Islet precursor cell (in vitro differentiated cells): ENCODE data around the gene MCTP1.
A peak's percentile ranks its signal among the peaks of the same experiment; 100 is the strongest.
"Not testable (repeated sequence)": the region's sequence is repeated elsewhere in the genome, so short reads cannot be mapped to it uniquely, and the experiment has no call there.

Source experiments
- DNase-seq: peaks from one replicate; pipeline ENCODE4 v3.0.0-alpha.2; 2018

MCTP1 gene

DNA sequence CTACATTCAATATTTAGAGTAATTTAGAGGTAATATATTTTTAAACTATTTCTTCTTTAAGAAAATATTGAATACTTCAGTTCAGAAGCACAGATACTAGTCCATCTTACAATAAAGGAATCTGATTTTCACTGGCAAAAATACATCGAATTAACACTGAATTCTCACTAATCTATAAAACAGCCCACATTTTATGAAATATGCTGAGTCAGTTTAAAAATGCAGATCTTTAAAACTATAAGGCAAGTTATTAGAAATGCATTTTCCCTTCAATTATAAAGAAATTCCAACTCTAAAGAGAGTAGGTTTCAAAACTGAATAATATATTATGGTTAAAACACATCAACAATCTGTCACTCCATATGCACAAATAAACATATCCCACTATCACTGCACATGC is 433.9 kb downstream of the MCTP1 start:
- DNase-seq = no peak

DNA sequence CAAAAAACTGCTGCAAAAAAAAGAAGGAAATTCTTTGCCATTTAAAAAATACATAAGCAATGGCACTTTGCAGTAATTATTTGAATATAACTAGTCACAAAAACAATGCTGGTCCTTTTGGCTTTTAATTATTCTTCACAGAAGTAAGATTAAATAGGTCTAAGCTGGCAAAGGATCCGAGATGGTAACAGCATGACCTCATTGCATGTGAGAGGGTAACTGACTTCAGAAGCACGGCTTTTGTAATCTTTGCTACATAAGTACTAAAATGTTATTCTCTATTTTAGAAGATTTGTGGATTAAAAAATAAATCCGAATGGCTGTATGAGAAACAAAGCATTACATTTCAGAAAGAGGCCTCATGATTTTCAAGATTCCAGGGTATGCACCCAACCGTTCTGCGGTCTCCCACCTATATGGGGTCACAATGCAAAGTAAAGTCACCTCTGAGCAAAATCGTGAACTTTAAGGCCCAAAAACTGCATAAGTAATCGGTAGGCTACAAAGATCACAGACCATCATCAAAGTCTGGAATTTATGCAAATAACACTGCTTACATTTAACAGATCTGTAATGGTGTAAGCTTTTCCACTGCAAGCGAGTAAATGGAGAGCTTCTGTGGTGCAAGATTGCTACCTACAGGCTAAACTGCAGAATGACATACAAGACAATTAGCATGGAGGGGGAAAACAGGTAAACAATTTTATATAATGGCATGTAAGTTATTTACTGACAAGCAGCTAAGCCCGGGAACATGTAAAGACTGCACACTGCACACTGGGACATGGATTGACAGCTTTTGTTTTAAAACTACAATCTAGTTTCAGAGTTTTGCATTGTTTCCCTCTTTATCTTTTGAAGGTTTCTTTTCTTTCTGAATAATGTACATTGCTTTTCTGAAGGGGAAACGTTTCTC is 434.8 kb downstream of the MCTP1 start:
- DNase-seq = peak; percentile 57

DNA sequence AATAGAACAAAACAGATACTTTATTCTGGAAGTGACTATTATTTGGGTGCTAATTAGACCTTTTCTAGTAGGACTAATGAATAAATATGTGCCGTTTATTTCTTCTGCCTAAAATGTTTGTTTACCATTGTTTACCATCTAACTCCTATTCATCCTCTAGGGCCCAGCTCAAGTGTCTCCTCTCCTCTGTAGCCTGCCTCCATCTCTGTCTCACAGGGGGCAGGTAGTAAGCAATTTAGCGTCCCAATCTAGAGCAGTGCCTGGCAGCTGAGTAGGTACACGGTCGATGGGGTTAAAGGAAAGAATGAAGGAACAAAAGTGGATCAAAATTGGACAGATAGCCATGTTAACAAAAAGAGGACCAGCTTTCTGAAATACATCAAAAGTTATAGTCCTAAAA is 435.6 kb downstream of the MCTP1 start:
- DNase-seq = no peak

DNA sequence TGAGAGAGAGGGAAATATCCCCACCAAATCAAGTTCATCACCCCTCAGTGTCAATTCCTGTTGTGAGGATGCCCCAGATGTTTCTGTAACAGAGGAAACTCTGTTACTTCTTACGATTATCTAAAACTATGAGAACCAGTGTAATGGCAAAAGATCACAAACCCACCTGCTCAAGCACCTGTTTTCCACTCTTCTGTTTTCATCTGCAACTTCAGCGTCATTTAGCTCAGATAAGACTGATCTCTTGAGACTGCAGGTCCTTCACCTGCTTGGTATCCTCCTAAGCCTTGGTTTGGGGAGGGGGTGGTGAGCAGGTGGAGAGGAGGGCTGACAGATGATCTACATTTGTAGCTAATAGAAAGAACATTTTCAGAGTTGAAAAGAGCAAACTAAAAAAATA is 437.2 kb downstream of the MCTP1 start:
- DNase-seq = no peak

DNA sequence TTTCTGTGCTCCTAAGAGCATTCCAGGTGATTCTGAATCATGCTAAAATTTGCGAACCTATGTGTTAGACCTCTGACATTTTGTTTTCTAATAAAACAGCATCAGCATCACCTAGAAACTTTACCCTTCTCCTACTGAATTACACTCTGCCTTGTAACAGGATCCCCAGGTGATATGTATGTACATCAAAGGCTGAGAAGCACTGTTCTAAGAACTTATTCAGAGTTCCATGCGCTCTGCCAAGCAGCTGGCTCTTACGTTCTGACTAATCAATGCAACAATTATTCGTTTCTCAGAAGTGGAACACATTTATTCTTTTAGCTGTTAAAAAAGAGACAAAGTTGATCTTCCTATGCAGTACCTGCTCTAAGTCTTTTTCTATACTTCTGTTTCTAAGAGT is 437.9 kb downstream of the MCTP1 start:
- DNase-seq = no peak

DNA sequence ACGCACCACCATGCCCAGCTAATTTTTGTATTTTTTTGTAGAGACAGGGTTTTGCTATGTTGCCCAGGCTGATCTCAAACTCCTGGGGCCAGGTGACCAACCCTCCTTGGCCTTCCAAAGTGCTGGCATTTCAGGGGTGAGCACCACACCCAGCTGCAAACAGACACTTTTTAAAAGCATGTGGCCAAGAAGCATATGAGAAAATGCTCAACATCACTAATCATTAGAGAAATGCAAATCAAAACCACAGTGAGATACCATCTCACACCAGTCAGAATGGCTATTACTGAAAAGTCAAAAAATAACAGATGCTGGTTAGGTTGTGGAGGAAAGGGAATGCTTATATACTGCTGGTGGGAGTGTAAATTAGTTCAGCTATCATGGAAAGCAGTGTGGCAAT is 439.2 kb downstream of the MCTP1 start:
- DNase-seq = not testable (repeated sequence)

DNA sequence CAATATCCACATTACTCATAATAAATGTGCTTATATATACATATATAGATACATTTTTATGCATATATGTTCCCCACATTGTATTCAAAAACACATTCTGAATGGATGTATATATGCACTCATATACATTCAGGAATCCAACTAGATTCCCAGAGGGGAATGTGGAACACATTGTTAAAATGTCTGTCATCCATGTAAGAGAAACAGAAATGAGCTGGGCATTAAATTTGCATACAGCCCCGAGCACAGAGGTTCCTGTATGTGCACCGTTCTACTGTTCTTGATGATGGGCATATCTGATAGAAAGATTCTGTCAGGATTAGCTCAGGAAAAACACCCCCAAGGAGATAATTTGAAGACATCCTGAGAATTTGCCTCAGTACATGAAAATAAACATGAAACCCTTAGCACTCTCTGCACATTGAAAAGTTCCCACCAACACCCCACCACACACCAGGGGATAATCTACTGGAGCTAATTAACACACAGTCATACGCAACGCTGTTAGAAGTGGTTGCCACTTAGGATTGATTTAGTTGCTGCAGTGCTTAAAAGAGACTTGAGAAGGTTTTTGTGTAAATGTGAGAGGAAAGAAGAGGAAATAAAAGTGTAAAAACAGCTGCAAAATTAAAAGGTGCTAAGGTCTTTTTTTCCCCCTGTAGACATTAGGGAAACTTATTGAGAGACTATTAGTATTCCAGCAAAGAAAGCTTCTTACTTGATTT is 443.1 kb downstream of the MCTP1 start:
- DNase-seq = no peak

DNA sequence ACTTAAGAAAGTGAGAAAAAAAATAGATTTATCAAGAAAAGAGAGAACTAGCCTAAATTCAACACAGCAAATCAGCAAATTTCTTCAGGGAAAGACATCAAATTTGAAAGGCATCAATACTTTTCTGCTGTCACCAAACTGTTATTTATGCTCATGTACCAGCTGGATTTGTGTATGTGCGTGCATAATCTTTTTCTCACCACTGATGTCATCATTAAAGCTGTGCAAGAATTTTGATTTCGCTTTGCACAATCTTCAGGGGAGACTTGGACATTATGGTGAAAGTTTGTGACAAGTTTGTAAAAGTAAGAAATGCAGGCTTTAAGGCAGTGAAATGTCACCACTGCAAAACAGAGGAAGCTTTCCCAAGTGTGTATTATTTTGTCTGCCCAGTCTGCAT is 451.0 kb downstream of the MCTP1 start:
- no peak for DNase-seq

DNA sequence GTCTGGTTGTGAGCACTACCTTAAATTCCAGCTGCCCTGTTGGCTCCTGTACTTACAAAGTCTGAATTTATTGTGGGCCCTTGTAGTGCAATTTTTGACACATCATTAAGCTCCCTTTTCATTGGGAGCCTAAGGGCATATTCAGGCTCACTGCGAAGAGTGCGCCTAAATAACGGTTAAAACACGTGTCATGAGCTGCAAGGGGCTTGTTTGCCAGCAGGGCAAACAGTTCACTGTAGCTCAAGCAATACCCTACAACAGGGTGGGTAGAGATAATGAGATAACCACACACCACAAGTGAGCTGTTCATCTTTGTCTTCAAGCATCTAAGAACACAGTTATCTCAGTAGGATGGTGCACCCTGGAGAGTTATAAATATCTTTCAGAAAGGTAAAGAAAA is 452.2 kb downstream of the MCTP1 start:
- DNase-seq = no peak

DNA sequence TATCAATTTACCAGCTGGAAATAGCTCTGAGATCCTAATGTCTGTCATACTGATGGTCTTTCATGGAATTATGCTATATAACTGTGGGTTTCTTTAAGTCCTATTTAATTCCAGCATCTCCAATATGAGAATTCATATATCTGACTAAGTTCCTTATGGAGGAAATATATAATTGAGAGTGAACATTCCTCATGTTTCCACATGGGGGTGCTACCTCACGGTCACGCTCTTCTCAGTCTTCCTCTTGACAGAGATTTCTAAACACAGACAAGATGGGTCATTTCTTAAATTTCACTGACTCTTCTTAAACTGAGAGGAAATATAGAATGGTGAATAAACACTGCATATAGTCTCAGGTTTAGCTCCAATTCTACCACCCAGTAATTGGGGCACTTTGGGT is 454.4 kb downstream of the MCTP1 start:
- DNase-seq = no peak

DNA sequence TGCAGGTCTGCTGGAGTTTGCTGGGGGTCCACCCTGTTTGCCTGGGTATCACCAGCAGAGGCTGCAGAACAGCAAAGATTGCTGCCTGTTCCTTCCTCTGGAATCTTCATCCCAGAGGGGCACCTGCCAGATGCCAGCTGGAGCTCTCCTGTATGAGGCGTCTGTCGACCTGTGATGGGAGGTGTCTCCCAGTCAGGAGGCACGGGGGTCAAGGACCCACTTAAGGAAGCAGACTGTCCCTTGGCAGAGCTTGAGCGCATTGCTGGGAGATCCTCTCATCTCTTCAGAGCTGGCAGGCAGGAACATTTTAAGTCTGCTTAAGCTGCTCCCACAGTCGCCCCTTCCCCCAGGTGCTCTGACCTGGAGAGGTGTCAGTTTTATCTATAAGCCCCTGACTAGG is 456.7 kb downstream of the MCTP1 start:
- not testable (repeated sequence) for DNase-seq

DNA sequence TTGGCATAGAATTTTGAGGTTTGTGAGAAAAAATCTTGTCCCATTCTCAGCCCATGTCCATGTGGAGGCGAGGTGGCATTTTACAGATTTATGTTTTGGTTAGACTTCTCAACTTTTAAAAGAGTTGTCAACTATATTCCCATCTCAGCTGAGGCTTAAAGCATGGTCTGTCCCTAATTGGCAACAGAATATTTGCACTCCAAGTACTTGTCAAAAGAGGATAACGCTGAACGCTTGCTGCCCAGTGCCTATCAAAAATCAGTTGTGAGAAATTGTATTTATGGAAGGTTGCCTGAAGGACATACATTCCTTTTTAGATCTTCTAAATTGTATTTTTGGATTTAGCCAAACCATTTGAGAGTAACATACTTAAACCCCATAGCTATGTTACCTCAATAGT is 464.4 kb downstream of the MCTP1 start:
- no peak for DNase-seq

DNA sequence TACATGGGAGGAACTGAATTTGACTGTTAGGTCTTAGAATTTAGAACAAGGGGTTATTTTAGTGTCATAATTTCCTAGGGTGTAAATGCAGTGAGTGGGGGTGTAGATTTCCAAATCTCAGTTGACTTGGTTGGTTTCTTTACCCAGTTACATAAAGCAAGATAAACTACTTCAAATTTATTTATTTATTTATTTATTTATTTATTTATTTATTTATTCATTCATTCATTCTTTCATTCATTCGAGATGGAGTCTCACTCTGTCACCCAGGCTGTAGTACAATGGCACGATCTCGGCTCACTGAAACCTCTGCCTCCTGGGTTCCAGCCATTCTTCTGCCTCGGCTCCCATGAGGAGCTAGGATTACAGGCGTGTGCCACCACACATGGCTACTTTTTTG is 466.0 kb downstream of the MCTP1 start:
- DNase-seq = no peak

DNA sequence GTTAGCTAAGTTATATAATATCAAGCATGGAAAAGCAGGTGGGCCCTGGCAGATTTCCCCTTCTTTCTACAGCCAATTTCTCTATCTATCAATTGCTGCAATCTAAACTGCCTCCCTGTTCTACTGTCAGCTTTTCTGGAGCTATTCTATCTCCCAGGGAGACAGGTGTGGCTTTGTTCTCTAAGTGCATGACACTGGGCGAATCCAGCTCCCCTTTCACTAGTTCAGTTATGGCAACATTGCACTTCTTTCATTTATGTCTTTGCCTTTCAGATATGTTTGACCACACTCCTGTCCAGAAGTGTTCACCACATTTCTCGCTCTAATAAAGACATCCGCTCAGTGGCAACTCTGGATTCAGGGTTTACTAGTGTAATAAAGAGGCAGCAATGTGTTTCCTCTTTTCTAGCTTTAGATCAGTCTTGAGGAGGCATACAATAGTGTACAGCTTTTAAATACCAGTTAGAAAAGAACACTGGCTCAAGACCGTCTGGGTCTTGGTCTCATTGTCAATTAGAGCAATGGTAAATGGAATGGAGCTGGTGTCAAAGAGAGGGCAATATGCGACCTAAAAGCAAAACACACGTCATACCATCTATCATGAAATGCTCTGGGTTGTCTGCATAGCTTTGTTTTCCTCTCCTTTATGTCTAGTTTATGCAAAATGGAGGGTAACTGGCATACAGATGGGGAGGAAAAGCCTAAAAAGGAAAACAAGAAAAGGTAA is 469.4 kb downstream of the MCTP1 start:
- no peak for DNase-seq

DNA sequence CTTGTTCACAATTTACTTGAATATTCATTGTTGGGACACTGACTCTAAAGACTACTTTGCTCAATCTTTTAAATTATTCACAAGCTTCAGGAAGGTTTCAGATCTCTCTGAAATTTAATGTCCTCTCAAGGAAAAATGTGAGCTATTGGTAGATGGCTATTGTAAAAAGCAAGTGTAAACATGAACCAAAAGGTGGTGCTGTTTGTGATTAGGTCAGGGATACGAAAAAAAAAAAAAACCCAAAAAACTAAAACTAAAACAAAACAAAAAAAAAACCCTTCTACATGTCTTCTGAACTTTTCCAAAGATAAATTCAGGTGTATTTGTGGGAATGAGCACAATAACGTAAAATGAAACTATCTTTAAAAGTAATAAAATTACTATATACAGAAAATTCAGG is 472.7 kb downstream of the MCTP1 start:
- DNase-seq = no peak

DNA sequence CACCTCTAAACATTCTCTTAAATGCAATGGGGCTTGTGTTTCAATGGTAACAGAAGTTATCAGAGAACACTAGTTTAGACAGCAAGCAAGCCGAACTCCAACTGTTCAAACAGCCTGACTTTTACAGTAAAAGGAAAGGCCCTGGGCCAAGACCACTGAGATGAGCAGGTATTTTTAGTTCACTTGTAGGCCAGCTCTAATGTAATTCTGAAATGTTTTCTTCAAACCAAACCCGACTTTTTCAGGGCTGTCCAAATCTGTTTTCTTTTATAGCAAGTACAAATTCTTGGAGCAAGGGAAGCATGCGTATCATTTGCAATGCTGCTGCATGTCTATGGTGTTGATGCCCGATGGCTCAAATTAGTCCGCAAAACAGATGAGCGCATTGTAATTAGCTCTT is 473.6 kb downstream of the MCTP1 start:
- DNase-seq = no peak

DNA sequence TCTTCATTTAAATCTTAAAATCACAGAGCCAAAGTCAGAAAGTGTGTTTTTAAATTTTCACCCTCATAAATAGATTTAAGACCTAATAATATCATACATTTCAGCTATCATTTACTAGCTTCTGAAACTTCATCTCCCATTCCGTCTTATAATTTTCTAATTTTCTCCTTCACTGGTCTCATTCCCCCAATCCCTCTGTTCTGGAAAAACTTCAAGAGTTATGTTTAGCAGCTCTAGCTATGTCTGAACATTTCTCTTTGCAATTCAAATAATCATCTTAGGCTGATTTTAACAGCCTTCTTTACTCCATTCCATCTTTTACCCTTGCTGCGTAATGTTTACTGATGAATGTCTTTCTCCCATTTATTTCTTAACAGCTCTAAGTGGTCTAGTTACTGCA is 474.0 kb downstream of the MCTP1 start:
- DNase-seq = no peak

DNA sequence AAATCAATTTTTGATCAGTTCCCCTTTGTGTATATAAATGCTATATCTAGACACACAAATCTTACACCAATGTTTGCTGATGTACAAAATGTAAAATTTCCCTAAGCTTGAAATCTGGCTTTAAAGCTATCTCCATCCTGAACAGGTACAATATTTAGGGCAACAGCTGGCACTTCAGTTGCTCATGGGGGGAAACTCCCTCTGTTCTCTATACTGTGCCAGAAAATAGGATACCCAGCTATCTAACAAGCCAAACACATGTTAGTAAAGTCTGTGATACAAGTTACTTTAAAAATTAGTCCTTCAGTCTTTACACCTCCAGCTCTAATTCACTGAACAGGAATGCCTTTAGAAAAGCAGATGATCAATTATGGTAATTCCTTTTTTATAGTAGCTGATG is 474.6 kb downstream of the MCTP1 start:
- no peak for DNase-seq

DNA sequence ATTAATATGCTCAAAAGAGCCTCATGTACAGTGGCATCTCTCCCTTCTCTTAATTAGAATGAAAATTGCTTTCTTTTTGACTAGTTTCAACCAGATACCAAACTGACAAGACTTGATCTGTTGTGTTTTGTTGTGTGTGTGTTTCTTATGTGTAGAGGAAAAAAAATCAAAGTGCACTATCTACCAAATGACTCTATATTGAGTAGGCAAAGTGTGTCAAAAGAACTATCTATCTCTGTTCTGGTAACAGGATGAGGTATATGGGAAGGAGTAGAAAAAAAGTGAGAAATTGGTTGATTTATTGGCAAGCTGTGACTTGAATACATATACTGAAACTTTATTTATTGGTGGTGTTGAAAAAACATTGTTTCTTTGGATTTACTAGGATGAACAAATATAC is 476.4 kb downstream of the MCTP1 start:
- DNase-seq = no peak

DNA sequence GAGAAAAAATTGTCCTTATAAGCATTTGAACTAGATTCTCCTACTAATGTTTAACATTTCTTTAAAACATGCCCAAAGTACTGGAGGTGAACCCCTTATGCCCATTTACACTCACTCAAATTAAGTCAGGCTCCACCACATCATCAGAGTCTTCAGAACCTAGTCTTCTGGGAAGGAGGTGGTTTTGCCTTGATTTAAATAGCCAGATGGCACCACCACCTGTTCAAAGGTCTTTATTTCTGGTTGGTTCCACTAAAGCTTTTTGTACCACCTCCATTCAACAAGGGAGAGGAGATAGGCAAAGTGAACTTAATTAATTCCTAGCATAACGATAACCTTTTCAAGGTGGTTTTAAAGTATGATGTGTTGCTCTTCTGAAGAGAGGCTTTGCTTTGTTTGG is 476.9 kb downstream of the MCTP1 start:
- DNase-seq = no peak

DNA sequence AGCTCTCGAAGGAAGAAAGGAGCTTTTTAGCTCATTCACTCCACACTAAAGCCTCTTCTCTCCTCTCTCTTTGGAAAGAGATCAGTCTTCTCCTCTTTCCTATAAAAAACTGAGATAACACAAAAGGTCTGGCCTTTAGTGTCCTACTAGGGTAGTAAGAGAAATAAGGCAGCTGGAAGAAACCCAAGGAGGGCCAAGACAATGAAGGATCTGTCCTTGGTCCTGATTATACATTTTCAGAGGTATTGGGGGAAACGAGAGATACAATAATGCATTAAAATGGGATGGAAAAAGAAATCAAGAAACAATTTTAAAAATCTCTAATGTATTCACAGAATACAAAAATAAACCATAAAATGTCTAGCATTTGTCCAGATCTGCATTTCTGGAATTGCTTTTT is 482.4 kb downstream of the MCTP1 start:
- no peak for DNase-seq

DNA sequence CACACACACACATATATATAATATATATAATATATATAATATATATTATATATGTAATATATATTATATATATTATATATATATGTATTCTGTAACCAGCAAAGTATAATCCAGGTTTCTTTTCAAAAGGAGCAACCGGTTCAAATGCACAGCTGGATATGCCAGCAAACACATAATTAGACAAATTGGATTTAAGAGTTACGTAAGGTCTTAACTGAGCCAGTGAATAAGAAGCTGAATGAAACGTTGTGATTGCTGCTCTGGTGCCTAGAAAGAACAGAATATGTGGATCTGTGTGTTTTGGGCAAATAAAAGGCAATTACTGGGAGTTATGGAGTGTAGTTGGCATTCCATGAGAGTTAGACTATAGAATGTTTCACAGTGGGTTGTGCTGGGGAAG is 488.3 kb downstream of the MCTP1 start:
- no peak for DNase-seq

DNA sequence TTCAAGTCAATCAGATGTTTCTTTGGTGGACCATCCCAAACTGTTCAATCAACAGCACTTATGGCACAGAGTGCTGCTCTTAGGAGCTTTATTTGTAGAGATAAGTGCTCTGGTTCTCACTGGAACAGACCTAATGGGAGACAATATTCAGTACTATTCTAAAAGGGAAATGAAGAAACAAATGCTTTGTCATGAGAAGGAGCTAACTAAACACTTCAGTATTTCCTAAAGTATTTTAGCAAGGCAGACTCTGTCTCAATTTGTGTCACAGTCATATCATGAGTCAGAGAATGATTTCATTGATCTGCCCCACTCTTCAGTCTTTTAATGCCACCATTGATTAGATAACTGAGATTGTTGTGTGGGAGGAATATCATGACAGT is 491.1 kb downstream of the MCTP1 start:
- DNase-seq = no peak
